ENCODE data around the gene RCOR1. TPM values are rescaled to one million over a fixed set of nuclear protein-coding genes. Genes with fewer than 3 reads are reported as not detected.
"Not testable (repeated sequence)": the region's sequence is repeated elsewhere in the genome, so short reads cannot be mapped to it uniquely, and the experiment has no call there.

Gene RCOR1
- total and polyA plus RNA-seq, 3 experiments from 2014 or later: 1.1 to 14.9 (median 14.5) TPM

DNA sequence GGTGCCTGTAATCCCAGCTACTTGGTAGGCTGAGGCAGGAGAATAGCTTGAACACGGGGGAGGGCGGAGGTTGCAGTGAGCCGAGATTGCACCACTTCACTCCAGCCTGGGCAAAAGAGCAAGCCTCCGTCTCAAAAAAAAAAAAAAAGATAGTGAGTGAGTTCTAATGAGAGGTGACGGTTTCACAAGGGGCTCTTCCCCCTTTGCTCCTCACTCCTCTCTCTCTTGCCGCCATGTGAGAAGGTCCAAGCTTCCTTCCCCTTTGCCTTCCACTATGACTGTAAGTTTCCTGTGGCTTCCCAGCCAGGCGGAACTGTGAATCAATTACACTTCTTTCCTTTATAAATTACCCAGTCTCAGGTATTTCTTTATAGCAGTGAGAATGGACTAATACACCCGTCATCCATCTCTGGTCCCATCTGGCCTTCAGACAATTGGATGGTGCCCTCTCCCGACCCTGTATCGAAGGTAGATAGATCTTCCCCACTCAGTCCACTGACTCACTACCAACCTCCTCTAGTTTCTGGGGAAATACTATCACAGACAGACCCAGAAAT, 27.0 kb upstream of the RCOR1 start:
- Histone ChIP-seq H3K9me3 (ENCODE audit: low read length) (no peaks in the 10 kb centered on the region), H3K27me3 (ENCODE audit: insufficient read depth, low read length, poor library complexity, severe bottlenecking) (no peaks in the 10 kb centered on the region), H3K36me3 (ENCODE audit: insufficient read depth, low read length) (no peaks in the 10 kb centered on the region), H3K4me1 (ENCODE audit: insufficient read depth, low read length) (peaks cover 13% of the 10 kb centered on the region), H3K27ac (ENCODE audit: low read depth, low read length) (no peak overlapping the region), H3K4me3 (ENCODE audit: low read length) (no peak overlapping the region)
- Mint-ChIP-seq H3K36me3 (no peaks in the 10 kb centered on the region), H3K9me3 (no peaks in the 10 kb centered on the region), H3K4me1 (peaks cover 10 to 18% (median 13%) of the 10 kb centered on the region in 3 donors), H3K27me3 (peaks cover 0 to 2% of the 10 kb centered on the region in 2 donors), H3K4me3 (no peak overlapping the region), H3K27ac (no peak overlapping the region)
- ChIA-PET CTCF (no interaction called here), POLR2A (no interaction called here)
- DNase-seq: no peak

DNA sequence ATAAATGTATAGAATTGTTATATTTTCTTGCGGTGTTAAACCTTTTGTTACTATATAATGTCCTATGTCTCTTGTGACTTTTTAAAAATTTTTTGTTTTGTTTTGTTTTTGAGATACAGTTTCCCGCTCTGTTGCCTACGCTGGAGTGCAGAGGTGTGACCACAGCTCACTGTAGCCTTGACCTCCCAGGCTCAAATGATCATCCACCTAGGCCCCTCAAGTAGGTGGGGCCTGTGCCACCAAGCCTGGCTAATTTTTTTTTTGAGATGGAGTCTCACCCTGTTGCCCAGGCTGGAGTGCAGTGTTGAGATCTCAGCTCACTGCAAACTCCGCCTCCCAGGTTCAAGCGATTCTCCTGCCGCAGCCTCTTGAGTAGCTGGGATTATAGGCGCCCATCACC, 26.5 kb upstream of the RCOR1 start:
- POLR2A ChIA-PET: no interaction called here
- Mint-ChIP-seq H3K27me3 (peaks cover 0 to 2% of the 10 kb centered on the region in 2 donors), H3K36me3 (no peaks in the 10 kb centered on the region), H3K9me3 (no peaks in the 10 kb centered on the region), H3K4me3 (no peak overlapping the region), H3K4me1 (peaks cover 10 to 18% (median 13%) of the 10 kb centered on the region in 3 donors), H3K27ac (no peak overlapping the region)
- Histone ChIP-seq H3K4me3 (ENCODE audit: low read length) (no peak overlapping the region), H3K36me3 (ENCODE audit: insufficient read depth, low read length) (no peaks in the 10 kb centered on the region), H3K27ac (ENCODE audit: low read depth, low read length) (no peak overlapping the region), H3K27me3 (ENCODE audit: insufficient read depth, low read length, poor library complexity, severe bottlenecking) (no peaks in the 10 kb centered on the region), H3K9me3 (ENCODE audit: low read length) (no peaks in the 10 kb centered on the region), H3K4me1 (ENCODE audit: insufficient read depth, low read length) (peaks cover 13% of the 10 kb centered on the region)
- CTCF ChIA-PET: no interaction called here
- DNase-seq: no peak

DNA sequence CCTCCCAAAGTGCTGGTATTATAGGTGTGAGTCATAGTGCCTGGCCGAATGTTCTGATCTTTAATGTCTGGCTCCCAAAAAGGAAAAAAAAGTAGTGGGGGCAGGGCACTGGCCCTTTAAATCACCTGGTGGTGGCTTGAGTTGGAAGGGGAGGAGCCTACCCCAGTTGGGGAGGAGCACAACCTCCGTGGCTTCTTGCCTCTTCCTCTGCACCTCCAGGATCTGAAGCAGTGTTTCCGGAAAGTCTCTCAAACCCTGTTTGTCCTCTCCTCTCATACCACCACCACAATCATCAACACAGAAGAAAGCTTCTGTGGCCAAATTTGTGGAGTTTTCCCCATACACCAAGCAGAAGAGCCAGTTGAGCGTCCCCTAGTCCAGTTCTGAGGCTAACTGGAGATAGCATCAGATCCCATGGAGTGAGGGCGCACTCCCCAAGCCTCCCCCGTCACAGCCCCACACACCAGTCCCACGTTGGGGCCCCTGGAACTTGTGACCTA, 24.3 kb upstream of the RCOR1 start:
- Mint-ChIP-seq H3K4me1 (peaks cover 10 to 18% (median 13%) of the 10 kb centered on the region in 3 donors), H3K27me3 (peaks cover 0 to 3% of the 10 kb centered on the region in 2 donors), H3K9me3 (no peaks in the 10 kb centered on the region), H3K4me3 (peak overlapping the region; percentile 43 to 77 (median 70)), H3K27ac (peak overlapping the region in 6 of 8 donors; percentile 33 to 90 (median 84)), H3K36me3 (no peaks in the 10 kb centered on the region)
- H3K4me1 ChIP-seq (ENCODE audit: insufficient read depth, low read length): peaks cover 13% of the 10 kb centered on the region
- peak overlapping the region; percentile 48 for H3K27ac ChIP-seq (ENCODE audit: low read depth, low read length)
- H3K36me3 ChIP-seq (ENCODE audit: insufficient read depth, low read length): no peaks in the 10 kb centered on the region
- peak in 2 of 5 donors; percentile 27 to 55 for DNase-seq
- H3K9me3 ChIP-seq (ENCODE audit: low read length): no peaks in the 10 kb centered on the region
- H3K27me3 ChIP-seq (ENCODE audit: insufficient read depth, low read length, poor library complexity, severe bottlenecking): no peaks in the 10 kb centered on the region
- H3K4me3 ChIP-seq (ENCODE audit: low read length): peak overlapping the region; percentile 33
- ChIA-PET POLR2A (no interaction called here), CTCF (interaction anchor here (1.0 kb wide), 1 partner anchor 44 kb away, joined by 3 read pairs; no protein-coding TSS in a partner anchor)

DNA sequence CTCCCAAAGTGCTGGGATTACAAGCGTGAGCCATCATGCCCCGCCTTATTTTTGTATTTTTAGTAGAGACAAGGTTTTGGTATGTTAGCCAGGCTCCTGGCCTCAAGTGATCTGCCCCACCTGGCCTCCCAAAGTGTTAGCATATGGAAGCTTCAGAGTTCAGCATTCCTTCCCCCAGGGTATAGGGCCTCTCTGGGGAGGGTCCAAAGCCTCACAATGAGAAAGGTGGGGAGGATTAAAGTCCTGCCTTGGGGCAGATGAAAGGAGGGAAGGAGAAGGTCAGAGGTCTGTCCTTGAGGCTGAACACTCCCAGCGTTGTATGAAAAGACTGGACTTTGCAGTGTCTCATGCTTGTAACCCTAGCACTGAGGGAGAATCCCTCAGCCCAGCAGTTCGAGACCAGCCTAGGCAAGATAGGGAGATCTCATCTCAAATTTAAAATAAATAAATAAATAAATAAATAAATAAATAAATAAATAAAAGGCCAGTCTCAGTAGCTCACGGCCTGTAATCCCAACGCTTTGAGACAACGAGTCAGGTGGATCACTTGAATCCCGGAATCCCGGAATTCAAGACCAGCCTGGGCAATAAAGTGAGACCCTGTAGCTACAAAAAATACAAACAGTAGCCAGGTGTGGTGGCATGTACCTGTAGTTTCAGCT, 22.0 kb upstream of the RCOR1 start:
- Histone ChIP-seq H3K27ac (ENCODE audit: low read depth, low read length) (no peak overlapping the region), H3K4me1 (ENCODE audit: insufficient read depth, low read length) (peaks cover 13% of the 10 kb centered on the region), H3K36me3 (ENCODE audit: insufficient read depth, low read length) (no peaks in the 10 kb centered on the region), H3K4me3 (ENCODE audit: low read length) (no peak overlapping the region), H3K27me3 (ENCODE audit: insufficient read depth, low read length, poor library complexity, severe bottlenecking) (no peaks in the 10 kb centered on the region), H3K9me3 (ENCODE audit: low read length) (no peaks in the 10 kb centered on the region)
- Mint-ChIP-seq H3K9me3 (no peaks in the 10 kb centered on the region), H3K27ac (no peak overlapping the region), H3K4me3 (no peak overlapping the region), H3K4me1 (peaks cover 13 to 19% (median 16%) of the 10 kb centered on the region in 3 donors), H3K27me3 (peaks cover 2 to 6% of the 10 kb centered on the region in 2 donors), H3K36me3 (no peaks in the 10 kb centered on the region)
- DNase-seq: no peak
- POLR2A ChIA-PET: no interaction called here
- CTCF ChIA-PET: no interaction called here

DNA sequence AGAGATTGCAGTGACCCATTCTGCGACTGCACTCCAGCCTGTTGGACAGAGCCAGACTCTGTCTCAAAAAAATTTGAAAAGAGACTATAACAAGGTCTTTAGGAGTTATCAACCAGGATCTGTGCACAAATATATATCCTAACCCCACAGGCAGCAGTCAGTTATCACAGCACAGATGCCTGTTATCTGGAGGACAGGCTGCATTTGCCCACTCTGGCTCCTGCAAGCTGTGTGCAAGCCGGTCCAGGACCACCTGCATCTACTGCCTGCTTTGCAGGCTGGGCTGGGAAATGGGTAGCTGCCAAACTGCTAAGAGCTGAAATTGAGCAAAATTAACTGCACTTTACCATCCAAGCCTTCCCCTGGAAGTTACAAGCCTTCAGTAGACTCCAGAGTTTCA, 21.4 kb upstream of the RCOR1 start:
- Histone ChIP-seq H3K27me3 (ENCODE audit: insufficient read depth, low read length, poor library complexity, severe bottlenecking) (no peaks in the 10 kb centered on the region), H3K4me1 (ENCODE audit: insufficient read depth, low read length) (peaks cover 13% of the 10 kb centered on the region), H3K9me3 (ENCODE audit: low read length) (no peaks in the 10 kb centered on the region), H3K27ac (ENCODE audit: low read depth, low read length) (no peak overlapping the region), H3K4me3 (ENCODE audit: low read length) (no peak overlapping the region), H3K36me3 (ENCODE audit: insufficient read depth, low read length) (no peaks in the 10 kb centered on the region)
- Mint-ChIP-seq H3K9me3 (no peaks in the 10 kb centered on the region), H3K27me3 (peaks cover 2 to 8% of the 10 kb centered on the region in 2 donors), H3K4me3 (no peak overlapping the region), H3K36me3 (no peaks in the 10 kb centered on the region), H3K4me1 (peaks cover 13 to 19% (median 13%) of the 10 kb centered on the region in 3 donors), H3K27ac (no peak overlapping the region)
- ChIA-PET POLR2A (no interaction called here), CTCF (interaction anchor here (1.0 kb wide), 1 partner anchor 22 kb away, joined by 3 read pairs; no protein-coding TSS in a partner anchor)
- no peak for DNase-seq

DNA sequence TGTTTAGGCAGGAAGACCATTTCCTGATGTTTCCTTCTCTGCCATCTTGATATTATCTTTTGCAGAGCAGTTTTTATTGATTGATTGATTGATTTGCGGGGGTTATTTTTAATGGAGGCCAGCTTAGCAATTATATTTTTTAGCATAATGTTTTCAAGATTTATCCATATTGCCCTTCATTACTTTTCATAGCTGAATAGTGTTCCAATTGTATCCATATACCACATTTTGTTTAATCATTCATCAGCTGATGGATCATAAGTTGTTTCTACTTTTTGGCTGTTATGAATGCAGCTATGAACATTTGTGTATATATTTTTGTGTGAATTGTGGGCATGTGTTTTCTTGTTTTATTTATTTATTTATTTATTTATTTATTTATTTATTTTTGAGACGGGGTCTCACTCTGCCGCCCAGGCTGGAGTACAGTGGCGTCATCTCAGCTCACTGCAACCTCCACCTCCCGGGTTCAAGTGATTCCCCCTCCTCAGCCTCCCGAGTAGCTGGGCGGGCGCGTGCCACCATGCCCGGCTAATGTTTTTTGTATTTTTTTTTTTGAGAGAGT, 20.9 kb upstream of the RCOR1 start:
- CTCF ChIA-PET: interaction anchor here (1.0 to 1.8 kb wide), 2 partner anchors 22 to 23 kb away, joined by 3 to 4 read pairs; no protein-coding TSS in a partner anchor

DNA sequence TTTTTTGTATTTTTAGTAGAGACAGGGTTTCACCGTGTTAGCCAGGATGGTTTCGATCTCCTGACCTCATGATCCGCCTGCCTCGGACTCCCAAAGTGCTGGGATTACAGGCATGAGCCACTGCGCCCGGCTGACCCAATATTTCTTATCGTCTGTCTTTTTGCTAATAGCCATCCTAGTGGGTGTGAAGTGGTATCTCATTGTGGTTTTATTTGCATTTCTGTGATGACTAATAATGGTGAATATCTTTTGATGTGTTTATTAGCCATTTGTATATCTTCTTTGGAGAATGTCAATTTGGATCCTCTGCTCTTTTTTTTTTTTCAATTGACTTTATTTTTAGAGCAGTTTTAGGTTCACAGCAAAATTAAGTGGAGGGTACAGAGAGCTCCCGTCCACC, 19.3 kb upstream of the RCOR1 start:
- H3K36me3 ChIP-seq (ENCODE audit: insufficient read depth, low read length); H3K4me3 ChIP-seq (ENCODE audit: low read length); H3K27me3 Mint-ChIP-seq; H3K27me3 ChIP-seq (ENCODE audit: insufficient read depth, low read length, poor library complexity, severe bottlenecking); H3K9me3 Mint-ChIP-seq; H3K4me1 ChIP-seq (ENCODE audit: insufficient read depth, low read length); H3K36me3 Mint-ChIP-seq; DNase-seq; H3K27ac Mint-ChIP-seq; POLR2A ChIA-PET; H3K27ac ChIP-seq (ENCODE audit: low read depth, low read length); H3K9me3 ChIP-seq (ENCODE audit: low read length): not testable (repeated sequence)
- Mint-ChIP-seq H3K4me1 (peaks cover 7 to 12% (median 8%) of the 10 kb centered on the region in 3 donors), H3K4me3 (peak overlapping the region in 2 of 7 donors; percentile 28 to 52)
- CTCF ChIA-PET: interaction anchor here (1.8 kb wide), 1 partner anchor 22 kb away, joined by 4 read pairs; no protein-coding TSS in a partner anchor

More for the DNA sequence above, 20.9 kb upstream of the RCOR1 start:
- H3K9me3 Mint-ChIP-seq: no peaks in the 10 kb centered on the region
- Histone ChIP-seq H3K4me1 (ENCODE audit: insufficient read depth, low read length) (peaks cover 13% of the 10 kb centered on the region), H3K36me3 (ENCODE audit: insufficient read depth, low read length) (no peaks in the 10 kb centered on the region), H3K4me3 (ENCODE audit: low read length) (no peak overlapping the region), H3K27me3 (ENCODE audit: insufficient read depth, low read length, poor library complexity, severe bottlenecking) (no peaks in the 10 kb centered on the region), H3K9me3 (ENCODE audit: low read length) (no peaks in the 10 kb centered on the region), H3K27ac (ENCODE audit: low read depth, low read length) (no peak overlapping the region)
- H3K4me3 Mint-ChIP-seq: no peak overlapping the region
- H3K36me3 Mint-ChIP-seq: no peaks in the 10 kb centered on the region
- H3K27ac Mint-ChIP-seq: no peak overlapping the region
- POLR2A ChIA-PET: no interaction called here
- H3K4me1 Mint-ChIP-seq: peaks cover 13 to 19% (median 13%) of the 10 kb centered on the region in 3 donors
- peaks cover 2 to 8% of the 10 kb centered on the region in 2 donors for H3K27me3 Mint-ChIP-seq
- DNase-seq: no peak

DNA sequence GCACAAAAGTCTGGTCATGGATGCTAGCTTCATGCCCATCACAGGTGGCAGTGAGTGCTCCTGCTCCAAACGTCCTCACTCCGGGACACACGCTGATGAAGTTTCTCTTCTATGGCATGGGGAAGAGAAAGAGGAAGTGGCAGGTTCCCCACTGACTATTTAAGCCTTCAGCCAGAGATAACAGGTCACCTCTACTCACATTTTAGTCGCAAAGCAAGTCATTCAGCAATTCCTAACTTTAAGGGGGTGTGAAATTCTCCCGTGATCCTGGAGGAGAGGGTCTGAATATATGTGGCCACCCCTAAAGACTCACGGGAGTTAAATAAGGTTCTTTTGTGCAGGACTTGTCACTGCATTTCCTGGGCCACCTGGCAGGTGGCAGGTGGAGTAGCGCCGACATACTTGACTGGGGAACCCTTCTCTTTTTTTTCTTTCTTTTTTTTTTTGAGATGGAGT, 18.8 kb upstream of the RCOR1 start:
- Mint-ChIP-seq H3K4me3 (peak overlapping the region in 2 of 7 donors; percentile 28 to 52), H3K4me1 (peaks cover 2 to 8% (median 4%) of the 10 kb centered on the region in 3 donors), H3K9me3 (no peaks in the 10 kb centered on the region), H3K27me3 (peaks cover 2 to 8% of the 10 kb centered on the region in 2 donors), H3K36me3 (no peaks in the 10 kb centered on the region), H3K27ac (no peak overlapping the region)
- H3K4me1 ChIP-seq (ENCODE audit: insufficient read depth, low read length): peaks cover 2% of the 10 kb centered on the region
- no peak for DNase-seq
- no peak overlapping the region for H3K27ac ChIP-seq (ENCODE audit: low read depth, low read length)
- no peaks in the 10 kb centered on the region for H3K9me3 ChIP-seq (ENCODE audit: low read length)
- no peaks in the 10 kb centered on the region for H3K36me3 ChIP-seq (ENCODE audit: insufficient read depth, low read length)
- CTCF ChIA-PET: no interaction called here
- POLR2A ChIA-PET: no interaction called here
- H3K27me3 ChIP-seq (ENCODE audit: insufficient read depth, low read length, poor library complexity, severe bottlenecking): no peaks in the 10 kb centered on the region
- H3K4me3 ChIP-seq (ENCODE audit: low read length): no peak overlapping the region
